ENCODE data around the gene KRT73. TPM values are rescaled to one million over a fixed set of nuclear protein-coding genes. Genes with fewer than 3 reads are reported as not detected.
A peak's percentile ranks its signal among the peaks of the same experiment; 100 is the strongest.
"Not testable (repeated sequence)": the region's sequence is repeated elsewhere in the genome, so short reads cannot be mapped to it uniquely, and the experiment has no call there.

The KRT73 gene
- polyA plus RNA-seq, 1 donor, result not detected

DNA sequence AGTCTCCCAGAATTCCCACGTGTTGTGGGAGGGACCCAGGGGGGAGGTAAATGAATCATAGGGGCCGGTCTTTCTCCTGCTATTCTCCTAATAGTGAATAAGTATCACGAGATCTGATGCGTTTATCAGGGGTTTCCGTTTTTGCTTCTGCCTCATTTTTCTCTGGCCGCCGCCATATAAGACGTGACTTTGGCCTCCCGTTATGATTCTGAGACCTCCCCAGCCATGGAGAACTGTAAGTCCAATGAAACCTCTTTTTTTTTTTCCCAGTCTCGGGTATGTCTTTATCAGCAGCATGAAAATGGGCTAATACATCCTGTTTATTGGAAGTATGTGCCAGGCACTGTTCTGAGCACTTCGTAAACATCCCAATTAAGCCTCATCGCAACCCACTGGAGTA lies 17.9 kb downstream of the KRT73 start:
- no peak for DNase-seq

DNA sequence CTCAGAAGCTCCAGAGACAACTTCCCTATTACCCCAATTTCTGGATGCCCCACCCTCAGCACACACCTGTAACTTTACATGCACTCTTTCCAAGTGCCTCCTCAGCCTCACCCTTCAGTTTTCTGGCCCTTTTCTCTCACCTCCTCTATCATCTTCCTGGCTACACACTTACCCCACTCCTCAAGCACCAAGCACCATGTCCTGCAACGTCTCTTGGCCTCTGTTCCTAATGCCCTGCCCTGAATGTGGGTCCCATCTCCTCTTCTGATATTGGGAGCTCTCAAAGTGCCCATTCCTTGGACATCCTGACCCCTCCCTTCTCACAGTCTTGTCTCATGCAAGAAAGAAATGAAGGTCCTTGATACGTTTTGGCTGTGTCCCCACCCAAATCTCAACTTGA lies 18.3 kb downstream of the KRT73 start:
- DNase-seq, result no peak

DNA sequence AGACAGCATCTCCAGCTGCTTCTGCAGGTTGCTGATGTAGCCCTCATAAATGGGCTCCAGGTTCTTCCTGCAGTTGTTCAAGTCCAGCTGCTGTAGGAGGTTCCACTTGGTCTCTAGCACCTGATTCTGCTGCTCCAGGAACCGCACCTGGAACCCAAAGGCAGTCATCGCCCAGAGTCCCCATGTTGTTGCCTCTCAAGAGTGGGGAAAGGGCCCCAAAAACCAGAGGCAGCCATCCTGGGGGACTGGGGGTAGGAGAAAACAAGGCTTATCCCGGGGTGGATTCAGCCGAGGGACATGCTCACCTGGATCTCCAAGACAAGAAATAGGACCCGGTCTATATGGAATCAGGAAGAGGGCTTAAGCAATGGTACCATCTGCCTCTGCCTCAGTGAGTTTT lies 19.4 kb downstream of the KRT73 start:
- no peak for DNase-seq

DNA sequence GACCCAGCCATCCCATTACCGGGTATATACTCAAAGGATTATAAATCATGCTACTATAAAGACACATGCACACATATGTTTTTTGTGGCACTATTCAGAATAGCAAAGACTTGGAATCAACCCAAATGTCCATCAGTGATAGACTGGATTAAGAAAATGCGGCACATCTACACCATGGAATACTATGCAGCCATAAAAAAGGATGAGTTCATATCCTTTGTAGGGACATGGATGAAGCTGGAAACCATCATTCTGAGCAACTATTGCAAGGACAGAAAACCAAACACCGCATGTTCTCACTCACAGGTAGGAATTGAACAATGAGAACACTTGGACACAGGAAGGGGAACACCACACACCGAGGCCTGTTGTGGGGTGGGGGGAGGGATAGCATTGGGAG lies 24.1 kb downstream of the KRT73 start:
- not testable (repeated sequence) for DNase-seq

DNA sequence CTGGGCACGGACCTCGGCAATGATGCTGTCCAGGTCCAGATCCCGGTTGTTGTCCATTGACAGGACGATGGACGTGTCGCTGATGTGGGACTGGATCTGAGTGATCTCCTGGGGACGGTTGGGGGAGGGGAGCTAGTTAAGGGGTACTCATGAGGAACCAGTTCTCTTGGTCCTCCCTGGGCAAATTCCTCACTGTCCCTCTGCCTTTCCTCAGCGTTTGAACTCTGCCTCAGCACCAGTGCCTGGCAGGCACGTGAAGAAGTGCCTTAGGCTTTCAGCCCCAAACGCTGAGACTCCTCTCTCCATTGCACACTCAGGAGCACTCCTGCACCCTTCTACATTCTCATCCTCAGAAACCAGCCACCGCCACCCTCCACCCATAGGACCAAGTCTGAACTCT lies 26.8 kb downstream of the KRT73 start:
- DNase-seq, result no peak

DNA sequence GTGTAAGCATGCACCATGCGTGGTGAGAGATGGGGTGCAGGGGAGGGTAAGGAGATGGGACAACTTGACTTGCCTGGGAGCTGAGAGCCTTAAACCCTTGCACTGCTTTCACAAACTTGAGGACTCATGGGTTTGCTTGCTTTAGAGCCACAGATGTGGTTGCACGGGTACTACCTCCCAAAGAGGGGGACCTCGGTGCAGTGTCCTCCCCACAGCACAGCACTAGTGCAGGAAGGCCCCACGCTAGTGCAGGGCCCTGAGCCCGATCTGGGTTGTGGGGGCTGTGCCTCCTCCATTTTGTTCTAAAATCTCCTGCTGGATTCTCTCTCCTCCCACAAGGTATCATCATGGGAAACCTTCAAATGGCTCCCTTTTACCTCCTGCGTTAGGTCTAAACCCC lies 28.3 kb downstream of the KRT73 start:
- no peak for DNase-seq

DNA sequence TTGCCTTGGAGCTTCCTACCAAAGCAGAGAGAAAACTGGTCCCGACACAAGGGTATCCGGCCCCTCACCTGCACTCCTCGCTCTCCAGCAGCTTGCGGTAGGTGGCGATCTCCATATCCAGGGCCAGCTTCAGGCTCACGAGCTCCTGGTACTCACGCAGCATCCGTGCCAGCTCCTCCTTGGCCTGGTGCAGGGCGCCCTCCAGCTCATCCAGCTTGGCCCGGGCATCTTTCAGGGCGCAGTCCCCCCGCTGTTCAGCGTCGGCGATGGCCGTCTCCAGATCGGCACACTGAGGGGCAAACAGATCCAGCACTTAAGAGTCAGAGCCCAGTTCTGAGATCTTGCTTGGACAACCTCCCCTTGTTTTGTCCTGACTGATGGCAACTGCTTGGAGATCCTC lies 30.8 kb downstream of the KRT73 start:
- DNase-seq, result no peak

DNA sequence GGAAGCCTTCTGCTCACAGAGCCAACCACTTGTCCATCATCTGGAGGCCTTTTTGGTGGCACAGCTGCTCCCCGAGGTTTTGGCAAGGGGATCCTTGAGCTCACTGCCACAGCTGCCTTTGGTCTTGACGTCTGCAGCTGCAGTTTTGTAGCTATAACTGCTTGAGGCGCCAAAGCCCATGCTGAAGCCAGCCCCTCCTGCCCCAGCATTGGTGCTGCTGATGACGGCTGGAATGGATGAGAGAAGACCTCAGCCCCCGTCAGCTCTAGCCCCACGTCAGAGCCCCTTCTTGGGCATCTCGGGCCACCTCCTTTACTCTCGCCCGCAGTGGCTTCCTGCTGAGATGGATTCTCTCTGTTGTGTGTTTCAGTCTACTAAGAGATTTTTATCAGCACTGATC lies 32.4 kb downstream of the KRT73 start:
- DNase-seq, result no peak

DNA sequence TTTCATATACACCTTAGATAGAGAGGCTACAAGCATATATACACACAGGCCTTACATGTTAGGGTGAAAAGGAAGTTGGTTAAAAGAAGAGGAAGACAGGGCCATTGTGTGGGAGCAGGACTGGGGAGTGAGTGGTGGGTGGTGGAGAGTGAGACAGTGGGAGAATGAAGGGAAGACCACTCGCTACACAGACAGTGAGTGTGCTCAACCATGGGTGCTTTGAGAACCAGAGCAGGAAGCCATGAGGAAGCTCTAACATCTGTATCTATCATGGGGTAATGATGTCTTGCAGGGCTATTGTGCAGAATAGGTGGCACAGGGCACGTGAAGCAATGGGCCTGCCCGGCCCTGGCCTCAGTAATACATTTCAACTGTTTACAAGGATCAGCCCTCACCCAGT lies 33.3 kb downstream of the KRT73 start:
- DNase-seq, result no peak

DNA sequence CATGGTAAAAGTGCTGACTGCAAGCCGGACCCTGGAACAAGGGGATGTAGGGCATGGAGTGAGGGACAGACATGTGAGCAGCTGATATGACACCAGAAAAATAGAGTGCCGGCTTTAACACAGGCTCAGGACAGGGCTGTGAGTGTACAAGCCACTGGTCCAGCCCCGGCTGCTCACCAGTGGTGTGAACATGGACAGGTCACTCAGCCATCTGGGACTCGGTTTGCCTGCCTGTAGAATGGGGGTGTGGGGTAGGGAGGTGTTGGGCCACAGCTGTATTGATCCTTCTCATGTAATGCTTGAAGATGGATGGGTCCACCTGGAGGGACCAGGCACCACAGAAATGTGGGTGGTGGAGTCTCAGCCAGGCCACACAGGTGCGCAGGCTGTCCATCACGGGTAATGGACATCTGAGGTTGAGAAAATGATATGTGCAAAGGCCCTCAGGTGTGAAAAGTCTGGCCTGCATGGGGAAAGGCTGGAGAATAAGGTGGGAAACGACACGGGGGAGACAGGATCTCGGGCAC lies 34.1 kb downstream of the KRT73 start:
- DNase-seq, result no peak

DNA sequence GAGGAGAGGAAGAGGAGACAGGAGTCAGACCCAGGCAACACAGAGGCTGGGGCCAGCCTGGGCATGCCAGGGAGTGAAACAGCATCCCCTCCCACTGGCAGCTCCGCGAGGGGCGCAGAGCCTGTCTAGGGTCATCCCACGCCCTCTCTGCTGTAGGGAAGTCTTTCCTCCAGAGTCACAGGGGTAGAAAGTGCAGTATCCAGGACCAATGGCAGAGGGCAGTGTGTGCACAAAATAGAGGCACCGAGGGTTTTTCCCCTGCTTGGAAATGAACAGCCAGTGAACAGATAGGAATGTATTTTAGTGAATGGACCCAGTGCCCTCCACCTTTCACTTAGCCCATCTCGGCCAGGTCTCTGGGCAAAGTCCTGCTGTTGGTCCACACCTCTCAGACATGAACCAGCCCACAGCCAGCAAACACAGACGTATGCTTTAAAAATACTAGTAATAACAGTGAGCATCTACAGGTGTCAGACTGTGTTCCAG lies 35.3 kb downstream of the KRT73 start:
- peak; percentile 53 for DNase-seq

DNA sequence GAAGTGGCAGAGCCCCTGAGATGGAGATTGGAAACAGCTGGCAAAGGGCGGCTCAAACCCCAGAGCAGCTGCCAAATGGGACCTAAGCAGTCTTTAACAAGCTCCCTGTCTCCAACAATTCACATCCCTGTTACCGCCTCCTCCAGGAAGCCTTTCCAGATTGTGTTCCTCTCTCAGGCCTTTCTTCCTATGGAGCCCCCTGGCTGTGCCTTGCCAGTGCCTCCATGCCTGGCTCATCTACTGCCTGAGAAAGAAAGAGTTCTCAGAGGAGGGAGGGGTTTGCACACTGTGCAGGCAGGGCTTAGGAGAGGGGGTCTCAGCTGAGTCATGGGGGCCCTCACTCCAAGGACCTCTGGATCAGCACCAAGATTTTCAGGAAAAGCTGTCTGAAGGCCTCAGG lies 35.9 kb downstream of the KRT73 start:
- no peak for DNase-seq

DNA sequence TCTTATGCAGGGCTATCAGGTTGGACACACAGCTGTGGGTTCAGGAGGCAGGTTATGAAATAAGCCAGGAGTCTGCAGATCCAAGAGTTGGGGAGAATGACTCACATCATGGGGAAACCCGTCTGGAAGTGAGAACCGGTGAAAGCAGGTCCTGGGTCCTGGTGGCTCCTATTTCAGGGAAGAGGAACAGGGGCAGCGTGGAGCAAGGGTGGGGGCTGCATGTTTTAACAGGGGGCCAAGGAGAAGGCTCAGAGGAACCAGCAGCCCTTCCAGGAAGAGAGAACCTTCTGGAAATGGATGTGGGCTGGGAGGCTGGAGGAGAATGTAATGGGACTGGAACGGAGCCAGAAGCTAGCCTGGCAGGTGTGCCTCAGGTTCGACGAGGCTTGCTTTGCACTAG lies 36.9 kb downstream of the KRT73 start:
- no peak for DNase-seq

DNA sequence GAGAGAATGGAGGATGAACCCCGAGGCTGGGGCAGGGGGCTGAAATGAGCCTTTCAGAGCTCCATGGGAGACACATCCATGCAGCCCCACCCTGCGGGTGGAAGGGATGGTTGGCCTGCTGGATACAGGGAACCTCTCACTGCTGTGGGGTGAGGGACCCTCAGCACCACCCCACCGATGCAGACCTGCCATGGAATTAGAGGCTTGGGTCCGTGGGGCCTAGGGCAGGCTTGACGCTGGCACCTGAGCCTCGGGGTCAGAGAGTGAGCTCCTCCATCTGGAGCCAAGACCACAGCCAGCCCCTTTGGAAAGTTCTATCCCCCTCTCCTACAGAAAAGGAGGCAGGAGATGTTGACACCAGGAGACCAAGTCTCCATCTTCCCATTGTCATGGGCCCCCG lies 37.3 kb downstream of the KRT73 start:
- no peak for DNase-seq

DNA sequence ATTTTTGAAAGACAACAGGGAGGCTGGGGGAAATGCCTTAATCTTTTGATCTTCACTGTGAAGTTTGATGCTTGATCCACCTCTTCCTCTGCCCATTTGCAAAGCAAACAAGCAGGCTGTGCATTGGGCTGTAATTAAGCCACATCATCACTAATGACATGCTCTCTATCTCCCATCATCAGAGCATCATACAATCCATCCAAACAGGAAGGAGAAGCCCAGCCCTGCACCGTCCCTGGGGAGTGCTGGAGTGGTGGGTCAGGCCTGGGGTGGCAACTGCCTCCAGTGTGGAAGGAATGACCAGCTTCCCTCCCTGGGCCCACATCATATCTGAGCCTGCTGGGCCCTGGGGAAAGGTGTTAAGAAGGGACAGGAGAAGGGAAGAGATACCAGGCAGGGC lies 37.9 kb downstream of the KRT73 start:
- no peak for DNase-seq

DNA sequence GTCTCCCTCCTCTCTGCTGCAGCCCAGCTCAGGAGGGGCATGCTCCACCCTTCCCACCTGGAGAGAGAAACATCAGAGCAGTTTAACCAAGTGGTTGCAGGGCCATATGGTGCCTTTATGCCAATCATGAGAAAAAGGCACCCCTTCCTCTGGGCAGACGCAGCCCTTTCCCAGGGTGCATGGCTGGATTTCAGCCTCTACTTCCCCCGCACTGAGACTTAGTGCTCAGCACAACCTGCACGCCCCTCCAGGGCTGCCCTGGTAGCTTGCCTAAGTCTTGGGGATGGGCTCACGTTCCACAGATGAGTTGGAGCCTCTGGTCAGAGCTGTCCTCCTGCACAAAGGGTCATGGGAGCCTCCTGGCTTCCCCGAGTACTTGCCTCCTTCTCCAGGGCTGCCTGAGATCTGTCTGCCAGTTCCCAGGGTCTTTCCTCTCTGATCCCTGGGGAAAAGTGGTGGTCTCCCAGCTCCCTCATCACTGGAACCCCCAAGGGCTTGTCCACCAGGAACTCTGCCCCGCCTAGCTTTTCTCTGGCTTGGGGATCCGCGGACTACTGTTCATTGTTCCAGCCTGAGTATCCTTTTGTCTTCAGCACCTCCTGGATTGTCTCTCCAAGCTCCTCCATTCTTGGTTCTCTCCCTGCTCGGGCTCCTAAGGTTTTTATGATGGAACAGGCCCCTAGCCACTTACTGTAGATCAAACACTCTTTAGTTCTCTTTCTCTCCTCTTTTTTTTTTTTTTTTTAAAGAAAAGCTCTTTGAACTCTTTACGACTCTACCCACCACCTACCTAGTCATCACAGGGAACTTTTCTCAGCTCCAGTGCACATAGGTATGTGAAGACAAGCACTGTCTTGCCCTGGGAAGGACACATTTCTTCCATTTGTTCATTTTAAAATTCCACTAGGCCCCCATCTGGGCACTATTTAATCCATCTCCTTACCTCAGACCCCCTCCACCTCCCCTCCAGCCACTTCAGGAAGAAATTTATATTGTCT lies 38.6 kb downstream of the KRT73 start:
- no peak for DNase-seq

DNA sequence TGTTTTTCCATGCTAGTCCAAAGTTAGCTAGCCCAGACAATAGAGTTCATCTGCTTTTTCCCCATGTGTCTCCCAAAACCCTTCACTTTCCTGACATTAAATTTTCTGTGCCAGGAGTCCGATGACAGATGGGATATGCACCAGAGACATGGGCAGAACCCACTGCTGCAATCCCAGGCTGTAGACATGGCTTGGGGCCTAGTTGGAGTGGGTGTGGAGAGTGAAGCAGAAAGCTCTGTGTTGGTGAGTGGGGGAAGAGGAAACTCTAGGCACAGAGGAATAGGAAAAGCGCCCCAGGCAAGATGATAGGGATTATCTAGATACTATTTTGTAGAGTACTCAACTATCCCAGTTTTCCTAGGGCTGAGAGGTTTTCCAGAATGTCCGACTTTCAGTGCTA lies 39.9 kb downstream of the KRT73 start:
- no peak for DNase-seq

DNA sequence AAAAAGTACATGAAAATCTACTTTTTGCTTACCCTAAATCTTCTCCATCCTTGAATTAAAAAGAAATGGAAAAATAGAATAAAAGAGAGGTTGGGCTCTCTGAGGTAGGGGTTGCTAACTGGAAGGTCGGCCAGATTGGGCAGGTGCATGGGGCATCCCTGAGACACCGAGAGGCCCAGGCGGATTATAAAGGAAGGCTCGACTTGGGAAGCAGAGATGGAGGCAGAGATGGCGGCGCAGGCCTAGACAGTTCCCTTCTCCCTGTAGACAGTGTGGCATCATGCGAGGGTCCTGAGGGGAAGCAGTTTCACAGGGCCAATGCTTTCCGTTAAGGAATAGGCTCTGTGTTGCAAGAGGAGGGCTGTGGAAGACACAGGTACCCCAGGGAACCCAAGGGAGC lies 41.0 kb downstream of the KRT73 start:
- no peak for DNase-seq

DNA sequence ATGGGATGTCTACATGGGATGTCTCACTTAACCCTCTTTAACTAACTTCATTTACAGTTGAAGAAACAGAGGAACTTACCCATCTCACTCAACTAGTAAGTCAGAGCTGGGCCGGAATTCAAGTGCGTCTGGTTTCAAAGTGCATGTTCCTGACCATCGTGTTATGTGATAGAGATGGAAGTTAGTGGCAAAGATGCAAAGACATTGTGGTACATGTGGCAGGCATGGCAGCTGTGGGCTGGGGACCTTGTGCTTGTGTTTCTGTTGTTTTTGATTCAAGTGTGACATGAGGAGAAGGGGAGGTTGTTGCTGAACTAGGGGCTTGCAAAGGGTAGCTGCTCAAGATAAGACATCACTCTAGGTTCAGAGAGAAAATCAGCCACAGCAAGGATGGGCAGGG lies 42.4 kb downstream of the KRT73 start:
- DNase-seq, result no peak

DNA sequence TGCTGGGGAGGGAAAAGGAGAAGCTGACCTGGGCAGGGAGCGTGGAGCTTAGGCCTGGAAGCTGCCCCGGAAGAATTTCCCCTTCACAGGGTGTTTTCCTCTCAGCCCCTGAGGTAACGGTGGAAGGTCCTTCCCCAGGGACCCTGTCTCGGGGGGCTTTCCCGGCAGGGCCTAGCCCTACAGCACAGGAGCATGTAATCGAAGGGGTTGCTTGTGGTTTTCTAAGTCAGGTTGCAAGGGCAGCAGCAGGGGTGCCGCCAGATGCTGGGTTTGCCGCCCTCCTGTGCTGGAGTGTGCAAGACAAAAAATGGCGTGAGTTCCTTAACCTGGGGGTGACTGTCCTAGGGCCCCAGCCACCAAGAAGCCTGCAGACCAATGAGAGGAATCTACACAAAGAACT lies 43.1 kb downstream of the KRT73 start:
- no peak for DNase-seq

DNA sequence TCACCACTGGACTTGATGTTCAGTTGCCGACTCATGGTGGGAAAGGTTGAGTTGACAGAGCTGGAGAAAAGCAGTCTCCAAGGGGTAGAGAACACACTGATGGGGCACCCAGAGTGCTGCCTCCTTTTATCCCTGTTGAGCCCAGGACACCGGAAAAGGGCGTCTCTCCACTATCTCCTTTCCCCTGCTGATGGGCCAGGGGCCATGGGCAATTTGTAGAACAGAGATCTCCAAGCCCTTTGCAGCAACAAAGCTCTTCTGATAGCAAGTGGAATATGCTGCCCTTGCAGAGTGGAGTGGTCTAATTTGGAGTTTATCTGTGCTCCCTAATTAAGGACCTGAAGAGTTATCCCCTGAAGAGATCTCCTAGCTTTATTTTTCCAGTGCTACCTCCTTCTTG lies 44.6 kb downstream of the KRT73 start, which contains the start of gene KRT74:
Gene KRT74 (minus strand): TSS at position 101 of the 400 bp plus-strand sequence. CDS start 66 bp downstream, at position 35.
- DNase-seq, result no peak

DNA sequence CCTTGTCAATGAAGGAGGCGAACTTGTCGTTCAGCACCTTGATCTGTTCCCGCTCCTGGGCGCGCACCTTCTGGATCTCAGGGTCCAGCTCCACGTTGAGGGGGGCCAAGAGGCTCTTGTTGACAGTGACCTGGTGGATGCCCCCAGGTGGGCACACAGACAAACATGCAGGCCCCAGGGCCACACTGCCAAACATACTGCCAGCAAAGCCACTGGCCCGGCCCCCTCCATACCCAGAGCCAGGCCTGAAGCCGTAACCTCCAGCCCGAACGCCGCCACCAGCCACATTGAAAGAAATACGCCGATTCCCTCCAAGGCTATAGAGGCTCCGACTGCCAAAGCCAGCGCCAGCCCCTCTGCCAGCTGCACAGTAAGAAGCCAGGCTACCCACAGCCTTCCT lies 45.1 kb downstream of the KRT73 start:
- no peak for DNase-seq

DNA sequence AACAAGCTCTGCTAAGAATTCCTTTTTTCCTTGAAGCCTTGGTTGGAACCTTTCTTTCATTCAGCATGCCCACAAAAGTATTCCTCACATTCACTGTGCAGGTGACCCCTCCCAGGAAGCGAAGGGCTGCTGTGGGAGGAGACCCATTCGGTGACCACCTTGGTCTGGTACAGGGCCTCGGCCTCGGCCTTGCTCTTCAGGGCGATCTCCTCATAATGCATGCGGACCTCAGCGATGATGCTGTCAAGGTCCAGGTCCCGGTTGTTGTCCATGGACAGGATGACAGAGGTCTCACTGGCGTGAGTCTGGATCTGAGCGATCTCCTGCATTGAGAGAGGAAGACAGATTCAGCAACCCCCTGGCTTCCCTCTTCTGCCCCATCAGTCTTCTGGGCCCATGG lies 47.8 kb downstream of the KRT73 start:
- no peak for DNase-seq

DNA sequence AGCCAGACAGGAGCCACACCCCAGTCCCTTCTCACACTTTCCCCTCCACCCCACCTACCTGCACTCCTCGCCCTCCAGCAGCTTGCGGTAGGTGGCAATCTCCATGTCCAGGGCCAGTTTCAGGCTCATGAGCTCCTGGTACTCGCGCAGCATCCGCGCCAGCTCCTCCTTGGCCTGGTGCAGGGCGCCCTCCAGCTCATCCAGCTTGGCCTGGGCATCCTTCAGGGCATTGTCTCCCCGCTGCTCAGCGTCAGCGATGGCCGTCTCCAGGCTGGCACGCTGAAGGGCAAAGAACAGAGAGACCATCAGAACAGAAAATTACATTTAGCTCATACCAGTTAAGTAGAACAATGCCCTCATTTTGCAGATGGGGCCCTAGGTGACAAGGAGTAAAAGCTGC lies 50.2 kb downstream of the KRT73 start:
- no peak for DNase-seq
